C4-2B (cell line): ENCODE results near the gene SETBP1.
A peak's percentile ranks its signal among the peaks of the same experiment; 100 is the strongest.

Source experiments
- H3K27ac ChIP-seq: fragments of 450-650 bp; 2 replicates; pipeline ENCODE4 v1.5.1; 2017
- CTCF ChIP-seq: fragments of 450-650 bp; conservative IDR thresholded peaks from 2 replicates; pipeline ENCODE4 v1.5.1; 2017; ENCODE audit warnings: mild to moderate bottlenecking
- ZFX ChIP-seq: fragments of 450-650 bp; IDR thresholded peaks from 2 replicates; pipeline ENCODE4 v1.6.1; 2017

The SETBP1 gene

GRCh38 chr18:44887227-44887631 lies 206.5 kb downstream of the SETBP1 start:
- no peak overlapping the region for H3K27ac ChIP-seq
- TF ChIP-seq ZFX, result no peak
- no peak for TF ChIP-seq CTCF

DNA sequence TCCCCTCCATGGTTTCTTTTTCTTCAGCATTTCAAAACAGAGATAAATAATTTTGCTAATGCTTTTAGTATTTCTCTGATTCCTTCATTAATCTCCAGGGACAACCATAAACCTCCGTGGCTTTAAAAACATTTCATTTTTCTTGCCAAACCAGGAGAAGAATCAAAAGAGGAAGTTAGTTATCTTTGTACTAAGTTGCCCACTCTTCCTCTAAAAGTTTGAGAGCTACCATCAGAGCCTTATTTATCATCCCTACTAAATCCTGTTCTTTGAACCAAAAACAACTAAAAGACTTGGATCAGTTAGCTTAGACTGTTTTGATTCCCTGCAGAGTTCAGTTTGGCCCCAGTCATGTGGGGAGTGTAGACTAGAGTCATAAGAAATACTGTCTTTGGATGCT lies 208.4 kb downstream of the SETBP1 start:
- TF ChIP-seq ZFX (no peak), CTCF (no peak)
- no peak overlapping the region for H3K27ac ChIP-seq

DNA sequence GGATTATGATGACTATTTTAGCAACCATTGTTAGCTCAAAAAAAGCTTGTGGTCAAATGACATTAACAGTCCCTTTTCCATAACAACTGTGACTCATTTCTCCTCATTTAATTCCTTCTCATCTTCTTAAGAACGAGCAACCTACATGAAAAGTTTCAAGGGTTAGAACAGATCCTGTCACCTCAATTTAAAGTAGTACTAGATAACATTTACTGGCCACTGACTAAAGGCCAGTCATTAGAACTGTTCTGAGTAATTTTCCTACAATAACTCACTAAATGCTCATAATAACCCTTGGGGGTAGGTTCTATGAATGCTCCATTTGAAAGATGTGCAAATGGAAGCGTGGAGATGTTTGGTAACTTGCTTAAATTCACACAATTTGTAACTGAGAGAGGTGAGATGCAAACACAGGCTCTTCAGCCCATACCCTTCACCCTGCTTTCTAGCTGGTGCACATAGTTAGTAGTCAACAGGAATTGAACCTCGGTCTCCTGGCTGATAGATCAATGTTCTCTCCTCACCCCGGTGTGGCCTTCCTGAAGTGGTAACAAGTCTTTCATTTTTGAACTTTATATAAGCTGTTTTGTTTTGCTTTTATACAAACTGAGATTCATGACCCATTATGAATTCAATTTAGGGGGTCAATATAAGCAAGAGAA lies 212.5 kb downstream of the SETBP1 start:
- TF ChIP-seq CTCF (no peak), ZFX (no peak)
- H3K27ac ChIP-seq, result no peak overlapping the region

DNA sequence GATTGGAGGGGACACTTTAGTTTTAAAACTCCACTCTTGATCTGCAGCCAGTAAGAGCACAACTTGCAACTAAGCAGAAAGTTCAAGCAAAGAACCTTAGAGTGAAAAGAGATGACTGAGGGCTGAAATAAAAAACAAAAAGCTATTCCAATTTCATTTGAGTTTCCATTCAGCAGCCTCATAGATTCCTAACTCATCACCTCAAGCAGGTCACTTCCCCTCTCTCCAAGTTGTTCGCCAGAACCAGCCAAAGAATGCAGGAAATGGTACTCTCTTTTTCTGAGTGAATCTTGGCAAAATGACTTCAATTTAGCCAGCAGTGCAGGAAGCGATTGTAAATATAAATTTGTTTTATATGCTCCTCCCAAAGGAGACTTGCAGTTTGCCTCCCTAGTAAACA lies 213.3 kb downstream of the SETBP1 start:
- H3K27ac ChIP-seq, result no peak overlapping the region
- TF ChIP-seq CTCF (no peak), ZFX (no peak)

DNA sequence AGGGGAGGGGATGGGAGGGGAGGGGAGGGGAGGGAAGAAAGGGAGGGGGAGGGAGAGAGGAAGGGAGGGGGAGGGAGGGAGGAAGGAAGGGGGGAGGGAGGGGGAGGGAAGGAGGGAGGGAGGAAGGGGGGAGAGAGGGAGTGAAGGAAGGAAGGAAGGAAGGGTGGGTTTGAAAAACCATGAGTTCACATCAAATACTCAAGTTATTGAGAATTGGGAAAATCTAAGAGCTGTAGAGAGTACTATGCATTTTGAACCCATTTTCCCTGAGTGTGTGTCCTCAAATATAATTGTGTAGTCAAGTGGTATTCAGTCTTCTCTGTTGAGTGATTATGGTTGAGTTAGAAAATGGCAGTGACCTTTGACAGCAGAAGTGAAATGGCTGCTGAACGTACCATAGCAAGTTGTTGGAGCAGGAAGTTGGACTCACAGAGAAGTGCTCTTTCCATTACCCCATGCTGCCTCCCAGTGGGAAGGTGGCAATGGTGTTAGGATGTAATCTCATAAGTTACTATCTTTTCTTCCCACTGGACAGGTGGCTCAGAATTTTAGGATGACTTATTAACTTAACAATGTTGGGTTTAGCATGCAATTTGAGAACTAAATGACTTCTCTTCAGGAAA lies 214.6 kb downstream of the SETBP1 start:
- TF ChIP-seq ZFX (no peak), CTCF (peak; percentile 46)

GRCh38 chr18:44896846-44897245 lies 216.2 kb downstream of the SETBP1 start:
- H3K27ac ChIP-seq, result no peak overlapping the region
- TF ChIP-seq ZFX, result no peak
- TF ChIP-seq CTCF, result no peak

More for the DNA sequence above, 214.6 kb downstream of the SETBP1 start:
- H3K27ac ChIP-seq, result no peak overlapping the region

DNA sequence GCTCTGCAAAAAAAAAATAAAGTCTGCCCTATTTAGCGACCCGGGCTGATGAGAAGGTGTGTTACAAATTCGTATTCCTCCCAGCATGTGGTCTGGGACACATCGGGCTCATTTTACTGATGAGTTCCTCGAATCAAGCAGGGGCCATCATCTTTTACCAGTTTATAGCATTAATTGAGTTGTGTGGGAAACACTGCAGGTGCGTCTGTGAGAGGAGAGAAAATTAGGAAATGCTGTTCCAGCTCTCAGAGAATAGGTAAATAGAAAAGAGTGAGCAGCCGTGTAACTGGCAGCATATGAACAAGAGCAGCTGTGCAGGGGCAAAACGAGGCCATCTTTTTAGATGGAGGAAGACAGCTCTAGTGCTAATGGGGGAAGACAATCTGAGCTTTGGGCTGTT lies 216.7 kb downstream of the SETBP1 start:
- TF ChIP-seq ZFX, result no peak
- no peak overlapping the region for H3K27ac ChIP-seq

DNA sequence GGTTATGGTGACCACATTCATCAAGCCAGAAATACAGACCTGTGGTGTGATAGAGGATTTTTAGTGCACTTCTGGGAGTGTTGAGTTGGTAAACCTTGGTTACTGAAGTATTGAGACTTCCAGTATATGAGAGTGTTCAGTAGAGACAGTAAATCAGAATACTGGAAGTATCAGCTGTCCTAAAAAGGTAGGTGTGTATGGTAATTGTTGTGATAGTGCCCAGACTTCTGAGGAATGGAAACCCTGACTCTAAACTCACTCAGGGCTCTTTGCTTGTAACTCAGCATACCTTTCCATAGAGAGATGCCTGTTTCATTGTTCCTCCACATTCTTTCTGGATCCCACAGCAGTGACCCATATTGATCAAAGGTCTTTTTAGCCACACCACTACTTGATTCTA lies 217.1 kb downstream of the SETBP1 start:
- TF ChIP-seq CTCF (no peak), ZFX (no peak)

More for the DNA sequence above, 217.1 kb downstream of the SETBP1 start:
- no peak overlapping the region for H3K27ac ChIP-seq
